CD14-positive monocyte (primary cell): ENCODE data around the gene CCDC33. TPM values are rescaled to one million over a fixed set of nuclear protein-coding genes. Genes with fewer than 3 reads are reported as not detected.

Experiments
- DNase-seq, 3 donors: peaks; one replicate each; pipeline ENCODE4 v3.0.0-alpha.2; 2011 to 2022
- H2AFZ ChIP-seq: 2 replicates; pipeline ENCODE4 v1.6.0; 2012; ENCODE audit warnings: mild to moderate bottlenecking, low read depth, low read length, inconsistent platforms; ENCODE audit not compliant: insufficient read depth, poor library complexity, severe bottlenecking
- H3K27ac ChIP-seq, 2 donors: 1 replicate in 1 of 2; 2 replicates in 1 of 2; pipeline ENCODE4 v1.5.1; 2012 to 2013; ENCODE audit warnings: low read length in 2 of 2, control low read depth in 1 of 2, inconsistent platforms in 1 of 2, low read depth in 1 of 2, mild to moderate bottlenecking in 1 of 2
- H3K27me3 ChIP-seq, 2 donors: one replicate each; pipeline versions ENCODE4 v1.6.0 to v1.6.1; 2011 to 2013; ENCODE audit warnings: low read length in 2 of 2; ENCODE audit not compliant: control insufficient read depth in 2 of 2, insufficient read depth in 2 of 2
- H3K36me3 ChIP-seq, 2 donors: replicated peaks in 1 of 2; 1 replicate in 1 of 2; 2 replicates in 1 of 2; pipeline versions ENCODE4 v1.5.1 to v1.6.1; 2012 to 2013; ENCODE audit warnings: low read length in 2 of 2, control low read depth in 1 of 2, inconsistent platforms in 1 of 2, mild to moderate bottlenecking in 1 of 2; ENCODE audit not compliant: insufficient read depth in 2 of 2, control insufficient read depth in 1 of 2
- H3K4me1 ChIP-seq, 2 donors: 1 replicate in 1 of 2; 2 replicates in 1 of 2; pipeline versions ENCODE4 v1.5.1 to v1.6.1; 2012 to 2013; ENCODE audit warnings: low read length in 2 of 2, control low read depth in 1 of 2, inconsistent platforms in 1 of 2, mild to moderate bottlenecking in 1 of 2, moderate library complexity in 1 of 2; ENCODE audit not compliant: insufficient read depth in 2 of 2, control insufficient read depth in 1 of 2
- H3K4me2 ChIP-seq: replicated peaks from 2 replicates; pipeline ENCODE3; 2012; ENCODE audit warnings: low read length, moderate library complexity, mild to moderate bottlenecking; ENCODE audit not compliant: poor library complexity, severe bottlenecking; ENCODE audit errors: extremely low read depth
- H3K4me3 ChIP-seq, 3 experiments: fragments of 200-600 bp in 1 of 3; sonication (generic) in 1 of 3; replicated peaks in 1 of 3; 1 replicate in 2 of 3; 2 replicates in 1 of 3; pipeline ENCODE4 v1.5.1; 2011 to 2013; ENCODE audit warnings: low read length in 3 of 3, mild to moderate bottlenecking in 3 of 3, control low read depth in 2 of 3, low read depth in 2 of 3, inconsistent platforms in 1 of 3, moderate library complexity in 1 of 3
- H3K79me2 ChIP-seq: 2 replicates; pipeline ENCODE4 v1.6.0; 2012; ENCODE audit warnings: mild to moderate bottlenecking, control low read depth, inconsistent platforms, low read length, moderate library complexity; ENCODE audit not compliant: insufficient read depth
- H3K9ac ChIP-seq: 2 replicates; pipeline ENCODE4 v1.6.0; 2017; ENCODE audit warnings: low read length, mild to moderate bottlenecking; ENCODE audit not compliant: insufficient read depth, poor library complexity, severe bottlenecking
- H3K9me3 ChIP-seq, 2 donors: replicated peaks in 1 of 2; 1 replicate in 1 of 2; 2 replicates in 1 of 2; pipeline versions ENCODE4 v1.5.1 to v1.6.1; 2012 to 2013; ENCODE audit warnings: low read length in 2 of 2, control low read depth in 1 of 2; ENCODE audit not compliant: control insufficient read depth in 1 of 2, insufficient read depth in 1 of 2
- H4K20me1 ChIP-seq: 2 replicates; pipeline ENCODE4 v1.6.0; 2012; ENCODE audit warnings: mild to moderate bottlenecking, low read length, control low read depth, moderate library complexity; ENCODE audit not compliant: insufficient read depth
- H3K27ac Mint-ChIP-seq, 7 donors: one replicate each; pipeline ENCODE4 v1.8.0; 2020; ENCODE audit warnings: mild to moderate bottlenecking in 7 of 7, mixed read lengths in 7 of 7, moderate library complexity in 6 of 7, inconsistent platforms in 2 of 7
- H3K27me3 Mint-ChIP-seq, 3 donors: one replicate each; pipeline ENCODE4 v1.8.0; 2021 to 2022; ENCODE audit warnings: low read depth in 3 of 3, mild to moderate bottlenecking in 3 of 3, mixed read lengths in 3 of 3, moderate library complexity in 3 of 3, inconsistent platforms in 1 of 3
- H3K36me3 Mint-ChIP-seq, 2 donors: one replicate each; pipeline ENCODE4 v1.8.0; 2020; ENCODE audit warnings: mixed read lengths in 2 of 2, inconsistent platforms in 1 of 2, mild to moderate bottlenecking in 1 of 2
- H3K4me1 Mint-ChIP-seq: one replicate; pipeline ENCODE4 v1.8.0; 2020; ENCODE audit warnings: mild to moderate bottlenecking, mixed read lengths
- H3K4me3 Mint-ChIP-seq, 2 donors: one replicate each; pipeline ENCODE4 v1.8.0; 2020; ENCODE audit warnings: mild to moderate bottlenecking in 2 of 2, mixed read lengths in 2 of 2, moderate library complexity in 1 of 2
- H3K9me3 Mint-ChIP-seq, 7 donors: one replicate each; pipeline ENCODE4 v1.8.0; 2020 to 2022; ENCODE audit warnings: mixed read lengths in 7 of 7, mild to moderate bottlenecking in 6 of 7, moderate library complexity in 6 of 7, inconsistent platforms in 2 of 7
- CTCF ChIP-seq: fragments of 200-600 bp; IDR thresholded peaks from one replicate; pipeline ENCODE4 v1.8.0; 2022; ENCODE audit warnings: antibody characterized with exemption, mild to moderate bottlenecking
- WGBS: methylation state at CpG from one replicate; pipeline ENCODE4 v1.1.5; 2013; ENCODE audit warnings: missing lambda C conversion rate; ENCODE audit not compliant: insufficient coverage; 5-methylcytosine and 5-hydroxymethylcytosine counted together
- intact Hi-C, 2 donors: fragments of 100-400 bp; cut with micrococcal nuclease; formaldehyde crosslinking; loops; one replicate each; pipeline versions ENCODE4 v1.15.0 to v1.15.1; 2023
- polyA plus RNA-seq, 3 donors: library from polyadenylated mRNA; depleted of rRNA in 1 of 3; unstranded in 2 of 3; stranded (reverse) in 1 of 3; fragments of 300-500 nt in 2 of 3; fragments of >200 nt in 1 of 3; fragmentation: Illumina TruSeq in 2 of 3; gene quantifications; 1 replicate in 2 of 3; 2 replicates in 1 of 3; pipeline ENCODE4 v1.2.3, GENCODE V29; 2012 to 2021

Gene CCDC33
- polyA plus RNA-seq, 3 donors = not detected

GRCh38 chr15:74318376-74319137 is 82.4 kb downstream of the CCDC33 start:
- H3K9me3 Mint-ChIP-seq = no peaks in the 10 kb centered on the region
- Histone ChIP-seq H3K79me2 (no peaks in the 10 kb centered on the region), H2AFZ (no peak overlapping the region), H3K4me2 (no peak overlapping the region), H4K20me1 (no peaks in the 10 kb centered on the region), H3K27me3 (no peaks in the 10 kb centered on the region), H3K9me3 (no peaks in the 10 kb centered on the region), H3K4me3 (no peak overlapping the region), H3K4me1 (peaks cover 0 to 15% of the 10 kb centered on the region in 2 donors), H3K27ac (no peak overlapping the region), H3K36me3 (no peaks in the 10 kb centered on the region), H3K9ac (no peak overlapping the region)
- H3K4me1 Mint-ChIP-seq = peaks cover 8% of the 10 kb centered on the region
- intact Hi-C loops = no loop called here
- no peak overlapping the region for H3K4me3 Mint-ChIP-seq
- no peak for TF ChIP-seq CTCF
- peak overlapping the region in 1 of 7 donors; percentile 21 for H3K27ac Mint-ChIP-seq
- H3K27me3 Mint-ChIP-seq = peaks cover 2 to 15% (median 4%) of the 10 kb centered on the region in 3 donors
- 81% methylated on average over 4 of the region's 6 CpGs for WGBS
- no peaks in the 10 kb centered on the region for H3K36me3 Mint-ChIP-seq
- DNase-seq = no peak

GRCh38 chr15:74319138-74319460 is 83.0 kb downstream of the CCDC33 start:
- H3K36me3 Mint-ChIP-seq = no peaks in the 10 kb centered on the region
- Histone ChIP-seq H2AFZ (no peak overlapping the region), H4K20me1 (no peaks in the 10 kb centered on the region), H3K9me3 (no peaks in the 10 kb centered on the region), H3K4me3 (no peak overlapping the region), H3K79me2 (no peaks in the 10 kb centered on the region), H3K36me3 (no peaks in the 10 kb centered on the region), H3K27ac (no peak overlapping the region), H3K4me1 (peaks cover 0 to 15% of the 10 kb centered on the region in 2 donors), H3K9ac (no peak overlapping the region), H3K4me2 (no peak overlapping the region), H3K27me3 (no peaks in the 10 kb centered on the region)
- 77% methylated on average over 5 of the region's 5 CpGs for WGBS
- H3K4me1 Mint-ChIP-seq = peaks cover 8% of the 10 kb centered on the region
- H3K27ac Mint-ChIP-seq = no peak overlapping the region
- H3K4me3 Mint-ChIP-seq = no peak overlapping the region
- no peak for TF ChIP-seq CTCF
- DNase-seq = no peak
- no peaks in the 10 kb centered on the region for H3K9me3 Mint-ChIP-seq
- peaks cover 2 to 15% (median 2%) of the 10 kb centered on the region in 3 donors for H3K27me3 Mint-ChIP-seq
- intact Hi-C loops = no loop called here
